ENCODE measurements around the gene LHCGR.

Gene LHCGR

GRCh38 chr2:48755473-48755872 lies at the start of gene LHCGR:
Gene LHCGR (minus strand): TSS chr2:48755724. CDS start chr2:48755671, 53 bp downstream.
- no peak for DNase-seq (ENCODE audit: low read depth)

DNA sequence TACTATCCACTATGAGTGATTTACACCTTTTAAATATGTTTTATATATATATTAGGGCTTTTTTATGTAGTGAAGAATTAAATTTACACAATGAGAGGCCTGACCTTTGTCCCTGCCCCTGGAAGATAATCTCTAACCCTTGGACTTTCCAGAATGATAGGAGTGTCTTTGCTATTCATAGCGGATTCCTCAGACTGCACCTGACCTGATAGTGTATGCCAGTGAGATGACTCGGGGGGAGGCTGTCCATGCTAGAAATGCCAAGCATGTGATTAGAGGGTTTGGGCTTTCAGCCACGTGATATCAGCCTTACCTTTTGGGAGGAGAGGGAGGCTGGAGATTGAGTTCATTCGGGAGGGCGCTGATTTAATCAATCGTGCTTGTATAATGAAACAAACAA lies 44.1 kb upstream of the LHCGR start:
- DNase-seq (ENCODE audit: low read depth): no peak

- no peak for DNase-seq (ENCODE audit: low read depth)
These were observed 39.5 kb upstream of the LHCGR start for GRCh38 chr2:48795065-48795464.

DNA sequence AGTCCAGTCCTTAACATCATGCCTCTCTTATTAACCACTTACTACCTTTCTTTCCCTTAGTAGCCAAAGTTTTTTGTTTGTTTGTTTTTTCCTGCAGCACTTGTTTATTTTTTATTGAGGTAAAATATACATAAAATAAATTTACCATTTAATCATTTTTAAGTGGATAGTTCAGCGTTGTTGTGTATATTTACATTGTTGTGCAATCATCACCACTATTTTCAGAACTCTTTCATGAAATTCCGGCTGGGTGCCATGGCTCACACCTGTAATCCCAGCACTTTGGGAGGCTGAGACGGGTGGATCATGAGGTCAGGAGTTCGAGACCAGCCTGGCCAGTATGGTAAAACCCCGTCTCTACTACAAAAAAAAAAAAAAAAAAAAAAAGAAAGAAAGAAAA lies 38.1 kb upstream of the LHCGR start:
- DNase-seq (ENCODE audit: low read depth): no peak

DNA sequence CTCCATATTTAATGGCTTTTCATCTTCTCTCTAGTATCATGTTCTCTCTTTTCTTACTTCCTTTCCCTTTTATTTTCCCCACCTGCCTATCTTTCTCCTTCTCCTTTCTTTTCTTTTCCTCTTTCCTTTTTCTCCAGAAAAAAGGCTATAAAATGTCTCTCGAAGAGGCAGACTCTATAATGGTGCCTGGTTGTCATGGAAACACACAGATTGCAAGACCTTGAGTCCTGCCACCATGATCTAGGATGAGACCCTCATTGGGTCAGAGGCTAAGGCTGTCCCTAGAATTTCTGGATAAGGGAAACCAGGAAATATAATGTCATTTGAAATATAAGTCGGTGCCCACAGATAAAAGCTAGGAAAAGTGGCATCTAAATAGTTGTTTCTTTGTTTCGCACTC lies 36.5 kb upstream of the LHCGR start:
- no peak for DNase-seq (ENCODE audit: low read depth)

- no peak for DNase-seq (ENCODE audit: low read depth)
These were observed 35.1 kb upstream of the LHCGR start for GRCh38 chr2:48790407-48791170.

DNA sequence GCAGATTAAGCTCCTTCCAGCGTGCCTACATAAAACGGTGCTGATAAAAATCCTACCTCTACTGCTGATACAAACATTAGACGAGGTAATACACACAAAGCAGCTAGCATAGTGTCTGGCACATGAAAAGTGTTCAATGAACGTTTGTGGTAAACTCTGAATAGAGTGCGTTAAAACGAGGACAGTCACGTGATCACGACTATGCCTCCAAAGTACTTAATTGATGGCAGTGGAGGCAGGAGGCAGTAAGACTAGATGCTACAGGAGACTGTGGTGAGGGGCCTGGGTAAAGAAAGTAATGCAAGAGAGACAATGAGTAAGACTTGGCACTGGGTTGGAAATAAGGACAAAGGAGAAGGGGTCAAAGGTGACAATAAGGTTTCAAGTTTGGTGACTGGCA lies 32.1 kb upstream of the LHCGR start:
- no peak for DNase-seq (ENCODE audit: low read depth)

DNA sequence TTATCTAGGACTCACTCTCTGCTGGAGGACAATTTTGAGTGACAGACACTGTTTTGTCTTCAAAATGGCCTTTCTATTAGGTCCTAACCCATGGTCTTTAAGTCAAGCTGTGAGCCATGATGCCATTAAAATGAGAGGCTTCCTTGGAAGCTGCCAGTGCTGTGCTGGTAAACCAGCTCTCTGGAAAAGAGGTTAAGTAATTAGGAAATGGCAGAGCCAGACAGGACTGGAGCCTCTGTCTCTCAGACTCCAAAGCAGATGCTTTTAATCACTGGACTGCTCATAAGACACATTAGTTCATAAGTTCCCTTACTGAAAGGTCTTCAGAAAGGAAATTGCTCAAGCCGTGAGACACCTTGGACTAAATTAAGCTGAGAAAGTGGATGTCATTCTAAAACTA lies 25.8 kb upstream of the LHCGR start:
- DNase-seq (ENCODE audit: low read depth): no peak

DNA sequence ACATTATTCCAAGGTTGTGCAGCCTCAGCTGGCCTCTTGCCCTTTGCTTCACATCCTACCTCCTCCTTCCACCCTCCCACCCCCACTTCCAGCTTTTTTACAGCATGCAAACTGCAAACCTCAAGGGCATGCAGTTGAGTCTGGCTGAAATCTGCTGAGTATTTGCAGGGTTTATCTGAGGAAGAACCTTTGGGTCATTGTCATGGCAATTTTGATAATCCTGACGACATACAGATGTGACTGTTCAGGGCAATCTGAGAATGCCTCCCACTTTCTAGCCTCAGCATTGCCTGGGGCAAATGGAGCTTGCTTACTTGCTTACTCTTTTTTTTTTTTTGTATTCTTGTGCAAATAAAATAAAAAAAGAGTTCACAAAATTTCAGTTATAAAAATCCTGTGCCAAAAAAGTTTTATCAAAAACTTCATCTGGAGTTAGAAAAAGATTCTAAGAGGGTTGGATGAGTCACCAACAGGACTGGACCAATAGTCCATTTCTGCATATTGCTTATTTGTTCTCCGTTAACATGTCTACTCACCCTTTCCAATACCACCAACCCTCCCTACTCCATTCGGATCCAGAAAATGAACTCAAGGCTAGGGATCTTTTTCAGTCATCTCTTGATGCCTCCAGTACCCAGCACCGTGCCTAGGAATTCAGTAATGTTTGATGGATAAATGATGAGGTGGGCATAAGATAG lies 23.6 kb upstream of the LHCGR start:
- no peak for DNase-seq (ENCODE audit: low read depth)

- DNase-seq (ENCODE audit: low read depth): no peak
These were observed 18.7 kb upstream of the LHCGR start for GRCh38 chr2:48774251-48774650.

DNA sequence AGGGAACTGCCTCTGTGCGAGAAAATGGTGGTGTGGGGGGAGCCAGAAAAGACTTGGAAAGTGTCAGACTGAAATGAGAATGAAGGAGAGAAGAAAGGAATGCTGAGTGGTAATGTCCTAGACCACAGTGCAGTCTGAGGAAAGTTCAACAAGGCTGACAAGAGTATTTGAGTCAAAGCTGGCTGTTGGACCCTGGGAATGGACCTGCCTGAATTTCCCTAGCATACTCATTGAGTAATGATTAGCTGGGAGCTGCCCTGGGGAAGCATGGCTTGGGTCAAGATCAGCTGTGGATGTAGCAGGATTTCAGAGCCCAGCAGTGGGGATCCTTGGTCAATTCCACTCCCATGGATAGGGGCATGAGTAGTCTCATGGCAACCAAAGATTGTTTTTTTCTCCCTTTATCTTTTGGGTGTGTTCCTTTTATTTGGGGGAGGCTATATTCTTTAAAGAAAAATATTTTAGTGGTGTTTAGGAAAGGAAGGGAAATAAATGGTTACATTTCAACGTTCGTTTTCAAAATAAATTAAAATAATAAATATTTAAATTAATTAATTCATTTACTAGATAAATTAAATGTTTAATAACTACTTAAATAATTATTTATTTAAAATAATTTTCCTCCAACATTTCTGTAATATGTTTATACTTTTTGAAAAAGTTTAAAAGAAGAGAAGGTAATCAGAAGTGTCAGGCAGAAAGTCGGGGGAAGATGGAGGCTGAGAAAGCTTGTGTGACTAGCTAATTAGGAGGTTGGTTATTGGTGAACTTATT lies 15.9 kb upstream of the LHCGR start:
- DNase-seq (ENCODE audit: low read depth): no peak

GRCh38 chr2:48770181-48770580 lies 14.7 kb upstream of the LHCGR start:
- DNase-seq (ENCODE audit: low read depth): no peak

GRCh38 chr2:48768669-48769068 lies 13.1 kb upstream of the LHCGR start:
- no peak for DNase-seq (ENCODE audit: low read depth)

DNA sequence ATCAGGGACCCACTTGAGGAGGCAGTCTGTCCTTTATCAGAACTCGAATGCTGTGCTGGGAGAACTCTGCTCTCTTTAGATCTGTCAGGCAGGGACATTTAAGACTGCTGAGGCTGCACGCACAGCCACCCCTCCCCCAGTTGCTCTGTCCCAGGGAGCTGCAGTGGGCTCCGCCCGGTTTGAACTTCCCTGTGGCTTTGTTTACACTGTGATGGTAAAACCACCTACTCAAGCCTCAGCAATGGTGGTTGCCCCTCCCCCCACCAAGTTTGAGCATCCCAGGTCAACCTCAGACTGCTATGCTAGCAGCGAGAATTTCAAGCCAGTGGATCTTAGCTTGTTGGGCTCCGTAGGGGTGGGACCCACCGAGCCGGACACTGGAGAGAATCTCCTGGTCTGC lies 11.8 kb upstream of the LHCGR start:
- DNase-seq (ENCODE audit: low read depth): no peak

GRCh38 chr2:48760826-48761225 lies 5.3 kb upstream of the LHCGR start:
- no peak for DNase-seq (ENCODE audit: low read depth)

GRCh38 chr2:48759682-48760081 lies 4.2 kb upstream of the LHCGR start:
- no peak for DNase-seq (ENCODE audit: low read depth)

- DNase-seq (ENCODE audit: low read depth): no peak
These were observed 765 bp upstream of the LHCGR start for GRCh38 chr2:48756289-48756688.

DNA sequence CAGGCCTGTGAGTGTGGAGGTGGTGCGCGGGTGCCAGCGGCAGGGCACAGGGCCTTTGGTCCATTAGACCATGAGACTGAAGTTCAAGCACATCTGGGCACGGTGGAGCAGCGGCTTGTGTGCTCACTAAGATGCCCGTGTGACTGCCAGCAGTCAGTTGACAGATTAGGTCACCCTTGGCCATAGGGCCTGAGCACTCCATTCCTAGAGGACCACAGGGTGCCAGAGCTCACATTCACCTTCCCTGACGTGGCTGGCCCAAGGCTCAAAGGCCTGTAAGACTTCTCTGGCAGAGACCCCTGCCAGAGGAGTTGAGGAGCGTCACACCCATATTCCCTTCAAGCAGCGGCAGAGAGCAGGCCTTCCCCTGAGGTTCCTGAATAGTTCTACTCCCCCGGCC lies 650 bp downstream of the LHCGR start:
- no peak for DNase-seq (ENCODE audit: low read depth)

- no peak for DNase-seq (ENCODE audit: low read depth)
These were observed 2.3 kb downstream of the LHCGR start for GRCh38 chr2:48753228-48753627.

GRCh38 chr2:48750128-48750739 lies 5.3 kb downstream of the LHCGR start:
- no peak for DNase-seq (ENCODE audit: low read depth)

DNA sequence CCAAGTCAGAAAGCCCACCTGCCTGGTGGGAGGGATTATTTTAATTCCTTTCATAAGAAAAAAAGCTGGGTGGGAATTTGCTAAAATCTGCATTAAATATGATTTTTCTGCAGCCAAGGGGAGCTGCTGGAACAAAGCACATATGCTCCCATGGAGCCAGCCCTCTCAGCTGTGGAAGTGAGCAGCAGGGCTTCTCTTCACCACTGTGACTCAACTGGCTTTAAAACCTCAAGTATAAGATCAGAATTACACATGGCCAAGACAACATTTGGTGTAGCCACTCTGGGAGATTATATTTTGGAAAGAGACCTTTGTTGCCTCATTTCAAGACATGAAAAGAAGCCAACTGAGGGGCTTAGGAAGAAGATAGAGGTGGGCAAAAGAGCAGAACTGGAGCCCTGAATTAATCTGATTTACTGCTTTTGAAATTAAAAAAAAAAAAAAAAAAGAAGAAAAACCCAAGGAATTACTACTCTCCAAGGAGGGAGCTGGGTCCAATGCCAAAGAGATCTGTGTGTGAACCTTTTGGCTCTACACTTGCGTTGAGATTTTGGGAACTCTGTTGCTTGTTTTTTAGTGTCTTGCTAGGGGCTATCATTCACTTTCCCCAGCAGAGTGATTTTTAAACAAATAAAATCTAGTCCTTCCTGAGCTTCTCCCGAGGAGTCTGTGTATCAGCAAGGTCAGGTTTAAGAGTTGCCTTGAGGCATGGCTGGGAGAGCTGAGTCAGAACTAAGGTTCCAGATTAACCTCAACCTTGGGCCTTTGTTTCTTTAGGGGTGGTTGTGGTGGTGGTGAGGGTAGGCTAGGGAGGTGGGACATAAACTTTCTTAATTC lies 6.0 kb downstream of the LHCGR start:
- DNase-seq (ENCODE audit: low read depth): peak; percentile 22

DNA sequence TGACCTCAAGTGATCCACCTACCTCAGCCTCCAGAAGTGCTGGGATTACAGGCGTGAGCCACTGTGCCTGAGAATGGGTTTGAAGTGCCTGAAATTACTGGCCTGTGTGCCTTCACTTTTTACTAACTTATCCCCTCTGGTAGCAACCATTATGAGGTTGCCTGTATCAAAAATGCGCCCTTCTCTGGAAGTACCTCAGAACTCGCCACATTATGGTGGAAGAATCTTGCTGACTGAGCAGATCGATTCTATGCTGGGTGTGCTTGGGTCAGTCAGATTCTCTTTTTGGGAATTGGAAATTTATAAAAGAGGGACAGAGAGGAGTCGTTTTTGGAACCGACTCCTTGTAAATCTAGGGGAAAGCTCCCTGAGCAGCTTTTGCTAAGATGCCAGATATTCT lies 8.2 kb downstream of the LHCGR start:
- DNase-seq (ENCODE audit: low read depth): no peak
